HepG2 (cell line): ENCODE measurements around the gene CRKL. TPM values are rescaled to one million over a fixed set of nuclear protein-coding genes. Genes with fewer than 3 reads are reported as not detected.

ENCODE experiments used
- LCORL ChIP-seq, 2 experiments: fragments of 450-650 bp in 1 of 2; sonication (generic) in 1 of 2; formaldehyde crosslinking in 1 of 2; IDR thresholded peaks; 2 replicates each; pipeline versions ENCODE4 v1.5.0 to v1.6.1; 2017 to 2020; ENCODE audit warnings: antibody characterized with exemption in 1 of 2, missing genetic modification reagents in 1 of 2
- RFX1 ChIP-seq: fragments of 450-650 bp; IDR thresholded peaks from 2 replicates; pipeline ENCODE4 v1.6.1; 2017
- SIX4 ChIP-seq: sonication (generic); formaldehyde crosslinking; IDR thresholded peaks from 2 replicates; pipeline ENCODE4 v1.4.0; 2020; ENCODE audit warnings: missing genetic modification reagents
- USF2 ChIP-seq, 2 experiments: sonication (generic) in 1 of 2; formaldehyde crosslinking in 1 of 2; IDR thresholded peaks; 2 replicates each; pipeline versions ENCODE4 v1.5.1 to v1.6.1; 2011 to 2020; ENCODE audit warnings: borderline replicate concordance in 1 of 2, low read depth in 1 of 2, low read length in 1 of 2, mild to moderate bottlenecking in 1 of 2, missing genetic modification reagents in 1 of 2, moderate library complexity in 1 of 2
- ZFYVE20 ChIP-seq: sonication (generic); formaldehyde crosslinking; IDR thresholded peaks from 2 replicates; pipeline ENCODE4 v1.8.0; 2023; ENCODE audit warnings: low read depth, mild to moderate bottlenecking, moderate library complexity, missing genetic modification reagents, borderline replicate concordance
- ZHX1 ChIP-seq: sonication (generic); formaldehyde crosslinking; IDR thresholded peaks from 2 replicates; pipeline ENCODE4 v1.8.1; 2022; ENCODE audit warnings: low read depth, mild to moderate bottlenecking, missing genetic modification reagents
- ZNF205 ChIP-seq: IDR thresholded peaks from 2 replicates; pipeline ENCODE4 v1.6.1; 2018; ENCODE audit warnings: missing biosample characterization, missing genetic modification reagents
- ZNF224 ChIP-seq: sonication (generic); formaldehyde crosslinking; IDR thresholded peaks from 2 replicates; pipeline ENCODE4 v1.5.0; 2020; ENCODE audit warnings: mild to moderate bottlenecking, missing genetic modification reagents
- ZNF3 ChIP-seq: IDR thresholded peaks from 2 replicates; pipeline ENCODE4 v1.7.0; 2017; ENCODE audit warnings: inconsistent platforms
- ZNF615 ChIP-seq: sonication (generic); formaldehyde crosslinking; IDR thresholded peaks from 2 replicates; pipeline ENCODE4 v1.5.0; 2020; ENCODE audit warnings: mild to moderate bottlenecking, missing genetic modification reagents, borderline replicate concordance
- ZNF776 ChIP-seq: sonication (generic); formaldehyde crosslinking; IDR thresholded peaks from 2 replicates; pipeline ENCODE4 v1.4.0; 2020; ENCODE audit warnings: mild to moderate bottlenecking, missing genetic modification reagents
- polyA plus RNA-seq, 8 experiments: library from polyadenylated mRNA; depleted of rRNA in 3 of 8; stranded (reverse) in 7 of 8; unstranded in 1 of 8; fragments of >200 nt; fragmentation: Illumina TruSeq in 4 of 8; extraction: Trizol in 4 of 8; gene quantifications; 2 replicates each; pipeline versions ENCODE4 v1.2.1 to v1.2.3, GENCODE V29; 2011 to 2016; ENCODE audit warnings: low read depth in 4 of 8, missing spikeins in 1 of 8, mixed read lengths in 1 of 8; ENCODE audit not compliant: insufficient read depth in 1 of 8
- total RNA-seq, 5 experiments: library from RNA; depleted of rRNA; stranded (reverse); fragments of >200 nt; fragmentation: Illumina TruSeq; extraction: Trizol; gene quantifications; 2 replicates each; pipeline ENCODE4 v1.2.3, GENCODE V29; 2016; ENCODE audit warnings: low read depth in 1 of 5
- TF ChIP-seq, protein P1 (sequence below): sonication (generic); formaldehyde crosslinking; IDR thresholded peaks from 2 replicates; pipeline ENCODE4 v1.4.0; 2020; ENCODE audit warnings: missing genetic modification reagents
- TF ChIP-seq, protein P2 (sequence below): sonication (generic); formaldehyde crosslinking; IDR thresholded peaks from 2 replicates; pipeline ENCODE4 v1.9.0; 2021; ENCODE audit warnings: missing genetic modification reagents, mild to moderate bottlenecking, borderline replicate concordance
- TF ChIP-seq, protein P3 (sequence below): sonication (generic); formaldehyde crosslinking; IDR thresholded peaks from 2 replicates; pipeline ENCODE4; 2020; ENCODE audit warnings: missing genetic modification reagents, mild to moderate bottlenecking, borderline replicate concordance
- TF ChIP-seq, protein P4 (sequence below): sonication (generic); formaldehyde crosslinking; IDR thresholded peaks from 2 replicates; pipeline ENCODE4 v1.4.0; 2020; ENCODE audit warnings: mild to moderate bottlenecking, missing genetic modification reagents

Gene CRKL
- total and polyA plus RNA-seq, 2 of the 13 experiments (the other 11 are each of a cell fraction or from before 2014, with no cell fraction given) = 37.4 to 60.6 TPM

- TF ChIP-seq, protein P1, sequence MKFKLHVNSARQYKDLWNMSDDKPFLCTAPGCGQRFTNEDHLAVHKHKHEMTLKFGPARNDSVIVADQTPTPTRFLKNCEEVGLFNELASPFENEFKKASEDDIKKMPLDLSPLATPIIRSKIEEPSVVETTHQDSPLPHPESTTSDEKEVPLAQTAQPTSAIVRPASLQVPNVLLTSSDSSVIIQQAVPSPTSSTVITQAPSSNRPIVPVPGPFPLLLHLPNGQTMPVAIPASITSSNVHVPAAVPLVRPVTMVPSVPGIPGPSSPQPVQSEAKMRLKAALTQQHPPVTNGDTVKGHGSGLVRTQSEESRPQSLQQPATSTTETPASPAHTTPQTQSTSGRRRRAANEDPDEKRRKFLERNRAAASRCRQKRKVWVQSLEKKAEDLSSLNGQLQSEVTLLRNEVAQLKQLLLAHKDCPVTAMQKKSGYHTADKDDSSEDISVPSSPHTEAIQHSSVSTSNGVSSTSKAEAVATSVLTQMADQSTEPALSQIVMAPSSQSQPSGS (CRISPR knock-in tag) = peak; percentile 60
- TF ChIP-seq ZNF3 (CRISPR knock-in tag) (no peak), ZHX1 (CRISPR knock-in tag) (peak; percentile 37; the same call in 1 of the 2 replicates), LCORL (IDR thresholded peaks at IDR 0.05) (no peak), LCORL (CRISPR knock-in tag; IDR thresholded peaks at IDR 0.05) (peak; percentile 85), ZNF205 (CRISPR knock-in tag) (peak; percentile 68; the same call in 1 of the 2 replicates), ZNF615 (CRISPR knock-in tag) (0 out of 2 replicates have a peak, but pooled peaks have one; percentile 81), ZFYVE20 (no peak; the same call in 1 of the 2 replicates), ZNF224 (peak; percentile 91), RFX1 (no peak), ZNF776 (CRISPR knock-in tag) (peak; percentile 89; the same call in 1 of the 2 replicates), SIX4 (CRISPR knock-in tag) (no peak), USF2 (IDR thresholded peaks at IDR 0.05; ENCODE audit: low read depth, low read length) (no peak), USF2 (CRISPR knock-in tag; IDR thresholded peaks at IDR 0.05; ENCODE audit: borderline replicate concordance) (peak; percentile 56; the same call in 1 of the 2 replicates)
- TF ChIP-seq, protein P2, sequence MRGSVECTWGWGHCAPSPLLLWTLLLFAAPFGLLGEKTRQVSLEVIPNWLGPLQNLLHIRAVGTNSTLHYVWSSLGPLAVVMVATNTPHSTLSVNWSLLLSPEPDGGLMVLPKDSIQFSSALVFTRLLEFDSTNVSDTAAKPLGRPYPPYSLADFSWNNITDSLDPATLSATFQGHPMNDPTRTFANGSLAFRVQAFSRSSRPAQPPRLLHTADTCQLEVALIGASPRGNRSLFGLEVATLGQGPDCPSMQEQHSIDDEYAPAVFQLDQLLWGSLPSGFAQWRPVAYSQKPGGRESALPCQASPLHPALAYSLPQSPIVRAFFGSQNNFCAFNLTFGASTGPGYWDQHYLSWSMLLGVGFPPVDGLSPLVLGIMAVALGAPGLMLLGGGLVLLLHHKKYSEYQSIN (CRISPR knock-in tag) = no peak
- TF ChIP-seq, protein P3, sequence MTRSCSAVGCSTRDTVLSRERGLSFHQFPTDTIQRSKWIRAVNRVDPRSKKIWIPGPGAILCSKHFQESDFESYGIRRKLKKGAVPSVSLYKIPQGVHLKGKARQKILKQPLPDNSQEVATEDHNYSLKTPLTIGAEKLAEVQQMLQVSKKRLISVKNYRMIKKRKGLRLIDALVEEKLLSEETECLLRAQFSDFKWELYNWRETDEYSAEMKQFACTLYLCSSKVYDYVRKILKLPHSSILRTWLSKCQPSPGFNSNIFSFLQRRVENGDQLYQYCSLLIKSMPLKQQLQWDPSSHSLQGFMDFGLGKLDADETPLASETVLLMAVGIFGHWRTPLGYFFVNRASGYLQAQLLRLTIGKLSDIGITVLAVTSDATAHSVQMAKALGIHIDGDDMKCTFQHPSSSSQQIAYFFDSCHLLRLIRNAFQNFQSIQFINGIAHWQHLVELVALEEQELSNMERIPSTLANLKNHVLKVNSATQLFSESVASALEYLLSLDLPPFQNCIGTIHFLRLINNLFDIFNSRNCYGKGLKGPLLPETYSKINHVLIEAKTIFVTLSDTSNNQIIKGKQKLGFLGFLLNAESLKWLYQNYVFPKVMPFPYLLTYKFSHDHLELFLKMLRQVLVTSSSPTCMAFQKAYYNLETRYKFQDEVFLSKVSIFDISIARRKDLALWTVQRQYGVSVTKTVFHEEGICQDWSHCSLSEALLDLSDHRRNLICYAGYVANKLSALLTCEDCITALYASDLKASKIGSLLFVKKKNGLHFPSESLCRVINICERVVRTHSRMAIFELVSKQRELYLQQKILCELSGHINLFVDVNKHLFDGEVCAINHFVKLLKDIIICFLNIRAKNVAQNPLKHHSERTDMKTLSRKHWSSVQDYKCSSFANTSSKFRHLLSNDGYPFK (CRISPR knock-in tag) = peak; percentile 87; the same call in 1 of the 2 replicates
- TF ChIP-seq, protein P4, sequence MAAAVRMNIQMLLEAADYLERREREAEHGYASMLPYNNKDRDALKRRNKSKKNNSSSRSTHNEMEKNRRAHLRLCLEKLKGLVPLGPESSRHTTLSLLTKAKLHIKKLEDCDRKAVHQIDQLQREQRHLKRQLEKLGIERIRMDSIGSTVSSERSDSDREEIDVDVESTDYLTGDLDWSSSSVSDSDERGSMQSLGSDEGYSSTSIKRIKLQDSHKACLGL (CRISPR knock-in tag) = peak; percentile 94; the same call in 1 of the 2 replicates
These were observed 64.8 kb downstream of the CRKL start, which contains the start of gene LZTR1 (continued) for GRCh38 chr22:20981787-20982562.
